Keratinocyte (primary cell): ENCODE measurements around the gene GREM1. TPM values are rescaled to one million over a fixed set of nuclear protein-coding genes. Genes with fewer than 3 reads are reported as not detected.

ENCODE experiments used
- DNase-seq: peaks from one replicate; pipeline ENCODE4 v3.0.0-alpha.2; 2011; ENCODE audit warnings: low read depth, missing footprints, low spot score
- FAIRE-seq: peaks from 2 replicates; lab custom pipeline; 2011; peaks lifted over from hg19 to GRCh38; lab: Jason Lieb, UNC
- H2AFZ ChIP-seq: 2 replicates; pipeline ENCODE4 v1.6.0; 2012; ENCODE audit warnings: low read length, control low read depth, inconsistent platforms; ENCODE audit not compliant: control insufficient read depth
- H3K27ac ChIP-seq: 2 replicates; pipeline ENCODE4 v1.5.1; 2011; ENCODE audit warnings: low read length; ENCODE audit not compliant: control insufficient read depth, insufficient read depth
- H3K27me3 ChIP-seq: 3 replicates; pipeline ENCODE4 v1.6.0; 2011; ENCODE audit warnings: low read length; ENCODE audit not compliant: control insufficient read depth, insufficient read depth; ENCODE audit errors: extremely low read depth
- H3K36me3 ChIP-seq, 2 experiments: 2 replicates in 1 of 2; 3 replicates in 1 of 2; pipeline ENCODE4 v1.5.1; 2011; ENCODE audit warnings: low read length in 2 of 2, mild to moderate bottlenecking in 1 of 2; ENCODE audit not compliant: control insufficient read depth in 2 of 2, insufficient read depth in 2 of 2; ENCODE audit errors: extremely low read depth in 1 of 2
- H3K4me1 ChIP-seq: 3 replicates; pipeline ENCODE4 v1.5.1; 2011; ENCODE audit warnings: low read length; ENCODE audit not compliant: control insufficient read depth, insufficient read depth; ENCODE audit errors: extremely low read depth
- H3K4me2 ChIP-seq: 3 replicates; pipeline ENCODE4 v1.6.0; 2011; ENCODE audit warnings: low read depth, low read length; ENCODE audit not compliant: control insufficient read depth, insufficient read depth; ENCODE audit errors: extremely low read depth
- H3K4me3 ChIP-seq, 3 experiments: fragments of 200-600 bp in 1 of 3; sonication (generic) in 1 of 3; 2 replicates in 2 of 3; 3 replicates in 1 of 3; pipeline ENCODE4 v1.5.1; 2011 to 2016; ENCODE audit warnings: low read length in 3 of 3, mild to moderate bottlenecking in 3 of 3, control low read depth in 2 of 3, inconsistent platforms in 1 of 3, low read depth in 1 of 3, mixed read lengths in 1 of 3, mixed run types in 1 of 3, moderate library complexity in 1 of 3; ENCODE audit not compliant: control insufficient read depth in 2 of 3, insufficient read depth in 2 of 3; ENCODE audit errors: extremely low read depth in 1 of 3
- H3K79me2 ChIP-seq: 2 replicates; pipeline ENCODE4 v1.6.0; 2012; ENCODE audit warnings: low read length; ENCODE audit not compliant: control insufficient read depth, insufficient read depth
- H3K9ac ChIP-seq: 3 replicates; pipeline ENCODE4 v1.6.0; 2011; ENCODE audit warnings: low read length; ENCODE audit not compliant: control insufficient read depth, insufficient read depth; ENCODE audit errors: extremely low read depth
- H3K9me1 ChIP-seq: 3 replicates; pipeline ENCODE4 v1.6.0; 2011; ENCODE audit warnings: low read length; ENCODE audit not compliant: control insufficient read depth, insufficient read depth; ENCODE audit errors: extremely low read depth
- H3K9me3 ChIP-seq: 2 replicates; pipeline ENCODE4 v1.5.1; 2012; ENCODE audit warnings: low read depth, low read length; ENCODE audit not compliant: control insufficient read depth
- H4K20me1 ChIP-seq: 3 replicates; pipeline ENCODE4 v1.6.0; 2011; ENCODE audit warnings: low read length; ENCODE audit not compliant: control insufficient read depth, insufficient read depth; ENCODE audit errors: extremely low read depth
- EZH2 ChIP-seq: IDR thresholded peaks from one replicate; pipeline ENCODE4 v1.6.1; 2012; ENCODE audit warnings: inconsistent platforms, mild to moderate bottlenecking, low read length, moderate library complexity
- dilution Hi-C: fragments of 300-500 bp; cut with MboI; formaldehyde crosslinking; loops from one replicate; pipeline ENCODE4 v1.7.0; 2020; ENCODE audit warnings: low sequenced_read_pairs; ENCODE audit not compliant: extremely low pct_ligation_motif_present
- polyA plus RNA-seq, 5 experiments: library from polyadenylated mRNA; depleted of rRNA in 3 of 5; stranded (reverse) in 3 of 5; stranded (forward) in 1 of 5; unstranded in 1 of 5; fragments of >200 nt; gene quantifications; 1 replicate in 1 of 5; 2 replicates in 3 of 5; 3 replicates in 1 of 5; pipeline versions ENCODE4 v1.2.1 to v1.2.3, GENCODE V29; 2011 to 2012; ENCODE audit warnings: missing spikeins in 2 of 5, low read depth in 1 of 5, low replicate concordance in 1 of 5
- TF ChIP-seq, protein P1 (sequence below), 3 experiments: IDR thresholded peaks in 1 of 3; conservative IDR thresholded peaks in 1 of 3; optimal IDR thresholded peaks in 1 of 3; 2 replicates in 2 of 3; 3 replicates in 1 of 3; pipeline versions ENCODE3 to v1.5.1; 2011; ENCODE audit warnings: low read length in 3 of 3, mild to moderate bottlenecking in 3 of 3, moderate library complexity in 2 of 3, control low read depth in 1 of 3, inconsistent platforms in 1 of 3; ENCODE audit not compliant: insufficient read depth in 2 of 3; ENCODE audit errors: extremely low read depth in 1 of 3

The GREM1 gene
- polyA plus RNA-seq, 1 donor (not counting 4 experiments of a cell fraction or from before 2014, with no cell fraction given): 0.04 TPM

DNA sequence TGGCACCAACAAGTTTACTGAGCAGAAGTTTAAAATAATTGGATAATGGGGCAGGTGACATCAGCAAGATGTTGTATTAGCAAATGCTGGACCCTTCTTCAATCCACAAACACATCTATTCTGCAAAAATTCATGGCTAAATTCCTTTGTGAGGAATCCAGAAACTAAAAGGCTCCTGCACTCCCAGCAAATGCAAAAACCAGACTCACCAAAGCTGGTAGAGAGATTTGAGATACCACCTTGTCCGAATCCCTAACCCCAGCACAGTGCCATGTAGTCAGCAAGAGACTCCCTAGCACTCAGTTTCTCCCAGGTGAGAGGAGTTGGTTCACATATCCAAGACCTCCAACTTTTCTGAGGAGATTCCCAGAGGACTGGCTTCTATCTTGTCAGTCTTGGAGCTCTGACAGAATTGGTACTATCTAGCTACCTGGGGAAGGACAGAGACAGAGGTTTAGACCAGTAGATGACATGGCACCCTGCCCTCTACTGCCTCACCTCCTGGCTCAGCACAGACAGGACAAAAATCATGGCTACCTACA is 21.8 kb downstream of the GREM1 start:
- no peak overlapping the region for H3K9ac ChIP-seq
- H3K4me3 ChIP-seq: no peak overlapping the region
- no peaks in the 10 kb centered on the region for H3K9me3 ChIP-seq
- no peak for FAIRE-seq
- no peaks in the 10 kb centered on the region for H3K36me3 ChIP-seq
- no peak overlapping the region for H3K4me2 ChIP-seq
- H3K4me1 ChIP-seq: peaks cover 10% of the 10 kb centered on the region
- dilution Hi-C loops: no loop called here
- no peaks in the 10 kb centered on the region for H3K9me1 ChIP-seq
- no peaks in the 10 kb centered on the region for H4K20me1 ChIP-seq
- H2AFZ ChIP-seq: no peak overlapping the region
- H3K27me3 ChIP-seq: peaks cover 2% of the 10 kb centered on the region
- no peak for DNase-seq
- H3K79me2 ChIP-seq: no peaks in the 10 kb centered on the region
- TF ChIP-seq, protein P1, sequence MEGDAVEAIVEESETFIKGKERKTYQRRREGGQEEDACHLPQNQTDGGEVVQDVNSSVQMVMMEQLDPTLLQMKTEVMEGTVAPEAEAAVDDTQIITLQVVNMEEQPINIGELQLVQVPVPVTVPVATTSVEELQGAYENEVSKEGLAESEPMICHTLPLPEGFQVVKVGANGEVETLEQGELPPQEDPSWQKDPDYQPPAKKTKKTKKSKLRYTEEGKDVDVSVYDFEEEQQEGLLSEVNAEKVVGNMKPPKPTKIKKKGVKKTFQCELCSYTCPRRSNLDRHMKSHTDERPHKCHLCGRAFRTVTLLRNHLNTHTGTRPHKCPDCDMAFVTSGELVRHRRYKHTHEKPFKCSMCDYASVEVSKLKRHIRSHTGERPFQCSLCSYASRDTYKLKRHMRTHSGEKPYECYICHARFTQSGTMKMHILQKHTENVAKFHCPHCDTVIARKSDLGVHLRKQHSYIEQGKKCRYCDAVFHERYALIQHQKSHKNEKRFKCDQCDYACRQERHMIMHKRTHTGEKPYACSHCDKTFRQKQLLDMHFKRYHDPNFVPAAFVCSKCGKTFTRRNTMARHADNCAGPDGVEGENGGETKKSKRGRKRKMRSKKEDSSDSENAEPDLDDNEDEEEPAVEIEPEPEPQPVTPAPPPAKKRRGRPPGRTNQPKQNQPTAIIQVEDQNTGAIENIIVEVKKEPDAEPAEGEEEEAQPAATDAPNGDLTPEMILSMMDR (optimal IDR thresholded peaks at IDR 0.05 in 1 of 3, IDR thresholded peaks at IDR 0.05 in 1 of 3, conservative IDR thresholded peaks at IDR 0.05 in 1 of 3; ENCODE audit: extremely low read depth in 1 of 3, insufficient read depth in 2 of 3, low read length in 3 of 3): no peak
- no peak for TF ChIP-seq EZH2
- H3K27ac ChIP-seq: no peak overlapping the region

DNA sequence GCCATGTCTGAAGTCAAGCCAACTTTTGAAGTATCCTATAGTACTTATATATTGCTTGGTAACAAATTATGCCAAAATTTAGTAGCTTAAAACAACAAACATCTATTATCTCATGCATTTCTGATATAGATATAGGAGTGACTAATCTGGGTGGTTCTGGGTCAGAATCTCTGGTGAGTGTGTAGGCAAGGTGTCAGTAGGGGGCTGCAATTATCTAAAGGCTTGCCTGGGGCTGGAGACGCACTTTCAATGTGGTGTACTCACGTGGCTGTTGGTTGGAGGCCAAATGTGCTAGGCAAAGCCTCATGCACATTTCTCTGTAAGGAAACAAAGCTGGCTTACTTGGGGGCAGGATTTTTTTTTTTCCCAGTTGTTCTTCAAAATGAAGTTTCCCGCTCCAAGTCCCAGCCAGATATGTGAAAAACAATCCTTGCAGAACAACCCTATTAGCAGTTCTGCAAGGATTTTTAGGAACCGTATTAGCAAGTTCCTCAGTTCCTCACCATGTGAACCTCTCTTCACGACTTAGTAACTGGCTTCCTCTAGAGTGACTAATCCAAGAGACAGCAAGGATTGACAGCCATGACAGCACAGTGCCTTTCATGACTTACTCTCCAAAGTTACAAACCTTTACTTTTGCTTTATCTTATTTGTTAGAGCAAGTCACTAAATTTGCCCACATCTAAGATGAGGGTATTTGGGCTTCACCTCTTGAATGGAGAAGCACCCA is 25.8 kb downstream of the GREM1 start:
- Histone ChIP-seq H3K4me2 (no peak overlapping the region), H3K9ac (no peak overlapping the region), H4K20me1 (no peaks in the 10 kb centered on the region), H3K27me3 (peaks cover 2% of the 10 kb centered on the region), H2AFZ (no peak overlapping the region), H3K4me3 (no peak overlapping the region), H3K9me1 (no peaks in the 10 kb centered on the region), H3K79me2 (no peaks in the 10 kb centered on the region), H3K4me1 (peaks cover 10% of the 10 kb centered on the region), H3K27ac (no peak overlapping the region), H3K36me3 (no peaks in the 10 kb centered on the region), H3K9me3 (no peaks in the 10 kb centered on the region)
- no peak for DNase-seq
- TF ChIP-seq, protein P1 (optimal IDR thresholded peaks at IDR 0.05 in 1 of 3, IDR thresholded peaks at IDR 0.05 in 1 of 3, conservative IDR thresholded peaks at IDR 0.05 in 1 of 3; ENCODE audit: extremely low read depth in 1 of 3, insufficient read depth in 2 of 3, low read length in 3 of 3): no peak
- TF ChIP-seq EZH2: no peak
- dilution Hi-C loops: no loop called here
- no peak for FAIRE-seq
